SKM-1 (cell line): ENCODE data around the gene STAT5B.
"Not testable (repeated sequence)": the region's sequence is repeated elsewhere in the genome, so short reads cannot be mapped to it uniquely, and the experiment has no call there.

Experiments
- DNase-seq: peaks from one replicate; lab custom pipeline; 2025; ENCODE audit not compliant: unreplicated experiment; lab: John Stamatoyannopoulos, UW

The STAT5B gene

DNA sequence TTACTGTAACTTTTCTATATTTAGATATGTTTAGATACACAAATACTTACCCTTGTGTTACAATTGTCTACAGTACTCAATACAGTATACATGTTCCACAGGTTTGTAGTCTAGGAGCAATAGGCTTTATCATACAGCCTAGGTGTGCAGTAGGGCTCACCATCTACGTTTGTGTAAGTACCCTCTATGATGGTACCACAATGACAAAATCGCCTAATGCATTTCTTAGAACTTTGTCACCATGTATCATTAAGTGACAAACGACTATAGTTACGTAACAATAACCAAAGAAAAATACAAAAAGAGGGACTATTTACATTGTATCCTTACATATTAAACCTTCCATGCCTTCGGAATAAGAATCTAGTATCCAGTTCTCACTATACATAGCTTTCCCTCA is 8.0 kb downstream of the STAT5B start:
- no peak for DNase-seq

DNA sequence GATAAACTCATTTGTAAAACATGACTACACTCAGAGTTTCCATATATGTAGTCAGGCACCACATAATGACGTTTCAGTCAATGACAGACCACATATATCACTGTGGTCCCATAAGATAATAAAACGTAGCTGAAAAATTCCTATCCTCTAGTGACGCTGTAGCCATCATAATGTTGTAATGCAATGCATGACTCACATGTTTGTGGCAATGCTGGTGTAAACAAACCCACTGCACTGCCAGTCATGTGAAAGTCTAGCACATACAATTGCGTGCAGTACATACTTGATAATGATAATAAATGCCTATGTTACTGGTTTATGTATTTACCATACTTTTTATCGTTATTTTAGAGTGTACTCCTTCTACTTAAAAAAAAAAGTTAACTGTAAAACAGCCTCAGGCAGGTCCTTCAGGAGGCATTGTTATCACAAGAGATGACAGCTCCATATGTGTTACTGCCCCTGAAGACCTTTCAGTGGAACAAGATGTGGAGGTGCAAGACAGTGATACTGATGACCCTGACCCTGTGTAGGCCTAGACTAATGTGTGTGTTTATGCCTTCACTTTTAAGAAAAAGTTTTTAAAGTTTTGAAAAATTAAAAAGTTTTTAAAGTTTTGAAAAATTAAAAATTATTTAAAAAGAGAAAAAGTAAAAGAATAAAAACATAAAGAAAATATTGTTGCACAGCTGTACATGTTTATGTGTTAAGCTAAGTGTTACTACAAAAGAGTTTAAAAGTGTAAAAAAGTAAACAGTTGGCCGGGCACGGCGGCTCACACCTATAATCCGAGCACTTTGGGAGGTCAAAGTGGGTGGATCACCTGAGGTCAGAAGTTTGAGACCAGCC is 9.0 kb downstream of the STAT5B start:
- no peak for DNase-seq

- DNase-seq: no peak
Observed at GRCh38 chr17:42266462-42266861, 9.7 kb downstream of the STAT5B start.

DNA sequence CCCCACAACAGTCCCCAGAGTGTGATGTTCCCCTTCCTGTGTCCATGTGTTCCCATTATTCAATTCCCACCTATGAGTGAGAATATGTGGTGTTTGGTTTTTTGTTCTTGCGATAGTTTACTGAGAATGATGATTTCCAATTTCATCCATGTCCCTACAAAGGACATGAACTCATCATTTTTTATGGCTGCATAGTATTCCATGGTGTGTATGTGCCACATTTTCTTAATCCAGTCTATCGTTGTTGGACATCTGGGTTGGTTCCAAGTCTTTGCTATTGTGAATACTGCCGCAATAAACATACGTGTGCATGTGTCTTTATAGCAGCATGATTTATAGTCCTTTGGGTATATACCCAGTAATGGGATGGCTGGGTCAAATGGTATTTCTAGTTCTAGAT is 11.8 kb downstream of the STAT5B start:
- DNase-seq: not testable (repeated sequence)

DNA sequence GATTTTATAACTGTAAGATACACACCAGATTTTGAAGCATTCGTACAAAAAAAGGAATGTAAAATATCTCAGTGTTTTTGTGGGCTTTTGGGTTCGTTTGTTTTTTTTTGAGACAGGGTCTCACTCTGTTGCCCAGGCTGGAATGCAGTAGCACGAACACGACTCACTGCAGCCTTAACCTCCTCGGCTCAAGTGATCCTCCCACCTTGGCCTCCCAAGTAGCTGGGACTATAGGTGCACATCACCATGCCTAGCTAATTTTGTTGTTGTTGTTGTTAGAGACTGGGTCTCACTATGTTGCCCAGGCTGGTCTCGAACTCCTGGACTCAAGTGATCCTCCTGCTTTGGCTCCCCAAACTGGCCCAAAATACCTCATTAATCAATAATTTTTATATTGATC is 15.9 kb downstream of the STAT5B start:
- DNase-seq: no peak

DNA sequence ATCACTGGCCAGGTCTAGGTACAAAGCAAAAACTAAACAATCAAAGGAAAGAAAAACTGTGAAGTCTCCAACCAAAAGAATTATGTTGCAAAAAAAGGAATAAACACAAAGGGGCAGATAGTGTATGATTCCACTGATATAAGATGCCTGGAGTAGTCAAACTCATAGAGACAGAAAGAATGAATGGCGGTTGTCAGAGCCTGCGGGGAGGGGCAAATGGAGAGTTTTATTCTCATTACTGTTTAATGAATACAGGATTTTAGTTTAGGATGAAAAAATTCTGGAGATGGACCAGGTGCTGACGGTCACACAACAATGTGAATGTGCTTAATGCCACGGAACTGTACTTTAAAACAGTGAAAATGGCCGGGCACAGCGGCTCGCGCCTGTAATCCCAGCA is 20.7 kb downstream of the STAT5B start:
- no peak for DNase-seq

DNA sequence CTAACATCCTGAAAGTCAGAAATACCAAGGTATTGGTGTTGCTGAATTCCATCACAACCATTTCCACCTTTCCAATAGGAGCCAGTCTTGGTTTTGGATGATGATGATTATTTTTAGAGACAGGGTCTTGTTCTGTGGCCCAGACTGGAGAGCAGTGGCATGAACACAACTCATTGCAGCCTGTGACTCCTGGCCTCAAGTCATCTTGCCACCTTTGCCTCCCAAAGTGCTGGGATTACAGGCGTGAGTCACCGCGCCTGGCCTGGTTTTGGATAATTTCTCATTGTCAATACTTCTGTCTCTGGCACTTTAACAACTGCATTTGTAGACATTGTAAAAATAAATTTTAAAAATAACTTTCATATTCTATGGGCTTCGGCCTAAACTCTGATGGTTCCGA is 22.6 kb downstream of the STAT5B start:
- DNase-seq: no peak

DNA sequence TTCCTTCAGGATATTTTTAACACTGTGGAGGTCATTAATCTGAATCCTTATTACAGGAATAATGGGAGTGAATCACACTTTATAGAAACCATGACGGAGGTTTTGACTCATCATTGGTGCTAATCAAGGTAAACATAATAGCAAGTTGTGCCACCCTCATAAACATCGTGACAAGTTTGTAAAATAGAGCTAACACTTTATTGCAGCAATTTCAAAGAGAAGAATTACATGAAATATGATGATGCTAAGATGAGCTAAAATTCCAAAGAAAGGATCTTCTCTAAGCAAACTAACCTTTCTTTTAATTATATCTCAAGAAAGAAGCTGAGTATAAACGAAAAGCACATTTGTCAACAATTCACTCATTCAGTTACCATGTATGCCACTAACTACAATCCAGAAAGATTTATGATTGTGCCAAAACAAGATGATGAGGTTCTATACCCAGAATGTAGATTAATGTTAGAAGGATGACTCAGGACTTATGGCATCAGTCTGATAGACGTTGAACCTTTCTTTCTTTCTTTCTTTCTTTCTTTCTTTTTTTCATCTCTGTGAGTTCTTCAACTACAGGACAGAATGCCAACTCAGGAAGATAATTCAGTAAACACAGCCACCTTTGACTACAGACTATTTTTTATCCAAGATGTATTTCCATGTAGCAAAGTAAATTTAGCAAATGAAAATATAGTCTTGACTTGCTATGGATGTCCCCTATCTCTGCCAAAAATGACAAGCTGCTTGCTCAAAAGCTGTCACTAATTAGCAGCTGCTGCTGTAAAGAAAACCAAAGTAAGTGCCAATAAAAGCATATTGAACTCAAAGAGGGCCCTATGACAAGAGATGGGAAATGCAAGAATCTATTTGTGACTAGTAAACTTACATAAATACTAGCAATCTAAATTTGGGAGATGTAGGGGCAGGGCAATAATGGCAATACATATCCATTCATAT is 23.3 kb downstream of the STAT5B start:
- DNase-seq: no peak

DNA sequence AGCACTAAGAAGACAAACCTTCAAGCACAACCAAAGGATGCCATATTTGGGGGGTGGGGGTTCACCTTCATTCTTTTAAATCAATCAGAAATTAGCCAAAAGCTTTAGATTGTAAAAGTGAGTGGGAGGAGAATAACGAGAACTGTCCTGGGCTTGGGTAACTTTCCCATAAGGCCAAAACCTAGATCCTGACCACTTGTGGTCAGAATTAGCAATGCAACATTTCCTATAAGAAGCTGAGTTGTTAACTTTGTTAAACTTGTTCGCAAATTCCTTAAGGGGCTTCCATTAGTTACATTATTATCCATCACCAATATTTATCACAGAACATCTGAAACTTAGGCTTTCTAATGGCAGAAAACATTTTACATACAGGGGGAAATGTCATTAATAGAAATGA is 25.1 kb downstream of the STAT5B start:
- DNase-seq: no peak

DNA sequence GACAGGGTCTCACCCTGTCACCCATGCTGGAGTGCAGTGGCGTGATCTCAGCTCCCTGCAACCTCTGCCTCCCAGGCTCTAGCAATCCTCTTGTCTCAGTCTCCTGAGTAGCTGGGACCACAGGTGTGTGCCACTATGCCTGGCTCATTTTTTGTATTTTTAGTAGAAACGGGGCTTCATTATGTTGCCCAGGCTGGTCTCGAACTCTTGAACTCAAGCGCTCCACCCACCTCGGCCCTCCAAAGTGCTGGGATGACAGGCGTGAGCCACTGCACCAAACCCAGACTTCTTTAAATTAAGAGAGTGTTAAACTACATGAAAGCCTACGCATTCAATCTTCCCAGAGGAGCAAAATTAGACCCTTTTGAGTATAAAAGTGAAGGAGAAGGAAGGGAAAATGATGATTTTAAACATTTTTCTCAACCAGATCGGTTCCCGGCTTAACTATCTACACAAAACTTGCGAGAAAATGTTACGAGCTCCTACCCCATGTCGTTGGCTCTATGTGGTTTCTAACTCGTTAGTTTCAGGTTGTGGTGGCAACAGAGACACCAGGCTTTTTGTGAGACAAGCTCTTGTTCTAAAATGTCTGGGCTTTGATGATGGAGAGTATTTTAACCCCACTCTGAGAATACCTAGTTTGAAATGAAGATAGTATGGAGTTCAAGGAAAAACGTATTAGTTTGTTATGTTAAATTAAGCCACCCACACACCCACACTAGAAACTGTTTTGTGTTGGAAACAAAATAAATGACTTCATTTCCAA is 26.3 kb downstream of the STAT5B start:
- DNase-seq: no peak

DNA sequence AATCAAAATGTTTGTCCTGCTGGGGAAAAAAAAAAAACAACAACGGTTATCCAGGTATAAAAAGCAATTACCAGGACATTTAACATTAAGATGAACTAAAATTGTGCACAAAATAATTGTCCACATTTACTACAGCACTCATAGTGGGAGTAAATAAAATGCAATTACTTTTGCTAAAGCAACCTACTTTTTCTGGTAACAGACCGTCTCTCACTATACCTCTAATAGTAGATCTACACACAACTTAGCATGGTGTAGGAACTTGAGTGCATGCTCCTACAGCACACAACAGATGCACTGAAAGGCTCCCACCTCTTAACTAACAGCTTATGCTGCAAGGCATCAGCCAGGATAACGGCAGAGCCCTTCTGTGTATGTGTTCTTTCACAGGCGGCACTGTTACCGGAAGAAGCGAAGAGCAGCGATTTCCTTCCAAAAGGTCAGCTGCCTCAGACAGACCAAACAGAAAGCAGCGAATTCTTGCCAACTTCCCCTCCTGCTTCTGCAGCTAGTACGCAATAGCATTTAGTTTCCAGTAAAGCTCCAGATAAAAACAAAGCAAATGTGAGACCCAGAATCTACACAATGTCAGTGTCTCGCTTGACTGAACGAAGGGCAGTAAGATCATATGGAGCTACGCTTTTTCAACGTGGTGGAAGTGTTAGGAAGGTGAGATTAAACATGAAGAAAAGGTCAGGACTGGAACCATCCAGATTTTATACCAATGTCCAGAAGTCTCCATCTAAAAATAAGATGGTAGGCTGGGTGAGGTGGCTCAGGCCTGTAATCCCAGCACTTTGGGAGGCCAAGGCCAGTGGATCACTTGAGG is 27.6 kb downstream of the STAT5B start:
- peak; percentile 84 for DNase-seq

- no peak for DNase-seq
Observed at GRCh38 chr17:42247734-42248133, 28.5 kb downstream of the STAT5B start.

GRCh38 chr17:42246515-42246914 is 29.7 kb downstream of the STAT5B start:
- DNase-seq: no peak

DNA sequence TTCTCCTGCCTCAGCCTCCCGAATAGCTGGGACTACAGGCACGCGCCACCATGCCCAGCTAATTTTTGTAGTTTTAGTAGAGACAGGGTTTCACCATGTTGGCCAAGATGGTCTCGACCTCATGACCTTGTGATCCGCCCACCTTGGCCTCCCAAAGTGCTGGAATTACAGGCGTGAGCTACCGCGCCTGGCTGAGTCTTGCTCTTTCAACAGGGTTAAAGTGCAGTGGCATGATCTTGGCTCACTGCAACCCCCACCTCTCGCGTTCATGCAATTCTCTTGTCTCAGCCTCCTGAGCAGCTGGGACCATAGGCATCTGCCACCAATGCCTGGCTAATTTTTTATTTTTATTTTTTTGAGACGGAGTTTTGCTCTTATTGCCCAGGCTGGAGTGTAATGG is 31.0 kb downstream of the STAT5B start:
- DNase-seq: not testable (repeated sequence)

DNA sequence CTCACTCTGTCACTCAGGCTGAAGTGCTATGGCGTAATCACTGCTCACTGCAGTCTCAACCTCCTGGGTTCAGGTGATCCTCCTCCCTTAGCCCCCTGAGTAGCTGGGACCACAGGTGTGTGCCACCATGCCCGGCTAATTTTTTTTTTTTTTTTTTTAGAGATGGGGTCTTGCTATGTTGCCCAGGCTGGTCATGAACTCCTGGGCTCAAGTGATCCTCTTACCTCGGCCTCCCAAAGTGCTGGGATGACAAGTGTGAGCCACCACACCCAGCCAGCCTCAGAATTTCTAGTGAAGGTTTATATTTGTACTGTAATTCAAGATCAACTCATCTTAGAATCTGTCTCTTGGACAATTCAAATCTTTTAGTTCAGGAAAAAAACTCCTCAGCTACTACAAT is 32.1 kb downstream of the STAT5B start:
- not testable (repeated sequence) for DNase-seq

DNA sequence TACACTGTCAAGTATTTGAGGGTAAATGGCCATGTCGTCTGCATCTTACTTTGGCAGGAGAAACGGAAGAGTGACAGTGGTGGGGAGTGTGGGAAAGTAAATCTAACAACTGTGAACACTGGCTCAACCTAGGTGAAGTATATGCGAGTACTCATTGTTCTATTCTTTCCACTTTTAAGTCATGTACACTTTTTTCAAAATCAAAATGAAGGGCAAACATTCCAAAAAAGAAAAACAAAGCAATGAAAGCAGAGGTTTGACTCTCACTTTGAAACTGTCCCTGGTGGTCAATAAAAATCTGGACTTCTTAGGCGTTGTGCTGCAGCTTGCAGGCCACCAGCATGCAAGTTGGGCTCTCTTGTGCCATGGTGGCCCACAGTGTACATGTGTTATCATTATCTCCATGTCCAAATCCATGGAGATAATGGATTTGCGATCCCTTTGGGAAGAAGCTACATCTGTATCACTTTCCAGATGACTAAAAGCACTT is 32.7 kb downstream of the STAT5B start:
- DNase-seq: no peak

DNA sequence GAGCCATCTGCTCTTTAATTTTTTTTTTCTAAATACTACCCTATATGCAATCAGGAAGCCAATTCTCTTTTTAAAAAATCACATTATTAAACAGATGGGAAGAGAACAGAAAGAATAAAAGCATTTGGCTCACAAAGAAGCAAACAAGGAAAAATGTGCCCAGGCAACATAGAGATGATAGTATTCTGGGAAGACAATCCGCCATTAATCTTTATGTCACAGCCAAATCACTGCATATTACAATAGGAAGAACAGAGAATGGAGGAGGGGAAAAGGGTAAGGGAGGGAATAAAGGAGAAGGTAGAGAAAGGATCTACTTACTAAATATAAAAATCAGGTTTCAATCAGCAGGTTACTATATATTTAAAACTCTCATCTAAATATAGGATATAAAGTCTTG is 34.3 kb downstream of the STAT5B start:
- no peak for DNase-seq

GRCh38 chr17:42240863-42241262 is 35.3 kb downstream of the STAT5B start:
- DNase-seq: not testable (repeated sequence)

- DNase-seq: no peak
Observed at GRCh38 chr17:42240201-42240600, 36.0 kb downstream of the STAT5B start.

DNA sequence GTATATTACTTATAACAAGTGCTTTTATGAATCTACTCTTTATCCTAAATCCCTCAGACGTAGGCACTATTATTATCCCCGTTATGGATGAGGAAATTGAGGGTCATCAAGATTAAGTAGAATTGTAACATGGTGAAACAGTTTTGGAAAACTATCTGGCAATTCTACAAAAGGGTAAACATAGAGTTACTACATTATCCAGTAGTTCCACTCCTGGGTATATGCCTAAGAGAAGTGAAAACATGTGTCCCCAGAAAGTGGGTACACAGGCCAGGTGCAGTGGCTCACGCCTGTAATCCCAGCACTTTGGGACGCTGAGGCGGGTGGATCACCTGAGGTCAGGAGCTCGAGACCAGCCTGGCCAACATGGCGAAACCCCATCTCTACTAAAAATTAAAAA is 36.6 kb downstream of the STAT5B start:
- DNase-seq: not testable (repeated sequence)
